C4-2B (cell line): ENCODE data around the gene KITLG.

Experiments used
- H3K27ac ChIP-seq: fragments of 450-650 bp; 2 replicates; pipeline ENCODE4 v1.5.1; 2017
- CTCF ChIP-seq: fragments of 450-650 bp; conservative IDR thresholded peaks from 2 replicates; pipeline ENCODE4 v1.5.1; 2017; ENCODE audit warnings: mild to moderate bottlenecking
- ZFX ChIP-seq: fragments of 450-650 bp; IDR thresholded peaks from 2 replicates; pipeline ENCODE4 v1.6.1; 2017

KITLG gene

GRCh38 chr12:88538697-88539096 is 41.6 kb downstream of the KITLG start:
- no peak overlapping the region for H3K27ac ChIP-seq
- TF ChIP-seq CTCF (no peak), ZFX (no peak)

GRCh38 chr12:88538250-88538649 is 42.0 kb downstream of the KITLG start:
- no peak for TF ChIP-seq CTCF
- TF ChIP-seq ZFX, result no peak
- H3K27ac ChIP-seq, result no peak overlapping the region

GRCh38 chr12:88530868-88531267 is 49.4 kb downstream of the KITLG start:
- TF ChIP-seq ZFX (no peak), CTCF (no peak)
- no peak overlapping the region for H3K27ac ChIP-seq

GRCh38 chr12:88529531-88530488 is 50.5 kb downstream of the KITLG start:
- no peak overlapping the region for H3K27ac ChIP-seq
- no peak for TF ChIP-seq CTCF
- no peak for TF ChIP-seq ZFX

GRCh38 chr12:88522961-88523360 is 57.3 kb downstream of the KITLG start:
- TF ChIP-seq ZFX, result no peak
- no peak for TF ChIP-seq CTCF
- H3K27ac ChIP-seq, result no peak overlapping the region

GRCh38 chr12:88520436-88520820 is 59.8 kb downstream of the KITLG start:
- TF ChIP-seq ZFX (no peak), CTCF (no peak)
- no peak overlapping the region for H3K27ac ChIP-seq

- TF ChIP-seq CTCF, result no peak
- TF ChIP-seq ZFX, result no peak
- no peak overlapping the region for H3K27ac ChIP-seq
Observed at GRCh38 chr12:88519802-88520435, 60.4 kb downstream of the KITLG start.
